ENCODE results near the gene PIGL.

Gene PIGL

DNA sequence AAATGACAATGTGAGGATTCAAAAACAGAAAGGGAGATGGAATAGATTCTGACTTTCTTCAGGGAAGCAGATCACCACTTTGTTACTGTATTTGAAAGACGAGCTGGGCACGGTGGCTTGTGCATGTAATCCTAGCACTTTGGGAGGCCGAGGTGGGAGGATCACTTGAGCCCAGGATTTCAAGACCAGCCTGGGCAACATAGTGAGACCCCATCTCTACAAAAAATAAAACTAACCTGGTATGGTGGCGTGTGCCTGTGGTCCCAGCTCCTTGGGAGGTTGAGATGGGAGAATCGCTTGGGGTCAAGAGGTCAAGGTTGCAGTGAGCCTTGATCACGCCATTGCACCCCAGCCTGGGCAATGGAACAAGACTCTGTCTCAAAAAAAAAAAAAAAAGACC is 34.0 kb downstream of the PIGL start:
- no peak overlapping the region for H3K4me3 ChIP-seq (ENCODE audit: low read depth, low read length)
- DNase-seq (ENCODE audit: low read depth), result no peak
- TF ChIP-seq, protein P1, sequence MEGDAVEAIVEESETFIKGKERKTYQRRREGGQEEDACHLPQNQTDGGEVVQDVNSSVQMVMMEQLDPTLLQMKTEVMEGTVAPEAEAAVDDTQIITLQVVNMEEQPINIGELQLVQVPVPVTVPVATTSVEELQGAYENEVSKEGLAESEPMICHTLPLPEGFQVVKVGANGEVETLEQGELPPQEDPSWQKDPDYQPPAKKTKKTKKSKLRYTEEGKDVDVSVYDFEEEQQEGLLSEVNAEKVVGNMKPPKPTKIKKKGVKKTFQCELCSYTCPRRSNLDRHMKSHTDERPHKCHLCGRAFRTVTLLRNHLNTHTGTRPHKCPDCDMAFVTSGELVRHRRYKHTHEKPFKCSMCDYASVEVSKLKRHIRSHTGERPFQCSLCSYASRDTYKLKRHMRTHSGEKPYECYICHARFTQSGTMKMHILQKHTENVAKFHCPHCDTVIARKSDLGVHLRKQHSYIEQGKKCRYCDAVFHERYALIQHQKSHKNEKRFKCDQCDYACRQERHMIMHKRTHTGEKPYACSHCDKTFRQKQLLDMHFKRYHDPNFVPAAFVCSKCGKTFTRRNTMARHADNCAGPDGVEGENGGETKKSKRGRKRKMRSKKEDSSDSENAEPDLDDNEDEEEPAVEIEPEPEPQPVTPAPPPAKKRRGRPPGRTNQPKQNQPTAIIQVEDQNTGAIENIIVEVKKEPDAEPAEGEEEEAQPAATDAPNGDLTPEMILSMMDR (IDR thresholded peaks at IDR 0.05; ENCODE audit: insufficient read depth, low read depth, low read length, missing control alignments), result no peak

DNA sequence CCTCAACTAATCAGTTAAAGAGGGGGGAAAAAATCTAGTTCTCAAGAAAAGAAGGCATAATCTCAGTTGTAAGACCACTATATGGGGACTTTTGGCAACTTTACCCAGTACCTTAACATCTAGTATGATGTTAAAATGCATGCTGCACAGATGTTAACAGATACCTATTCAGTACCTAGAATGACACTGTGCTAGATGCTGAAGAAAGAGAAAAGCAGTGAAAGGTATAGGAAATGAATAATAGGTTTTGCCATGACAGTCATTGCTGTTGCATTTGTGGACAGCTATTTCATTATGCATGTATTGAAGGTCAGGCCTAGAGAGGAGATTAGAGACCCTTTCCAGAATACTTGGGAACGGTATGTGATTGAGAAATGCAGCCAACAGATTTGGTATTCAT is 34.5 kb downstream of the PIGL start:
- no peak for DNase-seq (ENCODE audit: low read depth)
- TF ChIP-seq, protein P1 (IDR thresholded peaks at IDR 0.05; ENCODE audit: insufficient read depth, low read depth, low read length, missing control alignments), result no peak
- no peak overlapping the region for H3K4me3 ChIP-seq (ENCODE audit: low read depth, low read length)

DNA sequence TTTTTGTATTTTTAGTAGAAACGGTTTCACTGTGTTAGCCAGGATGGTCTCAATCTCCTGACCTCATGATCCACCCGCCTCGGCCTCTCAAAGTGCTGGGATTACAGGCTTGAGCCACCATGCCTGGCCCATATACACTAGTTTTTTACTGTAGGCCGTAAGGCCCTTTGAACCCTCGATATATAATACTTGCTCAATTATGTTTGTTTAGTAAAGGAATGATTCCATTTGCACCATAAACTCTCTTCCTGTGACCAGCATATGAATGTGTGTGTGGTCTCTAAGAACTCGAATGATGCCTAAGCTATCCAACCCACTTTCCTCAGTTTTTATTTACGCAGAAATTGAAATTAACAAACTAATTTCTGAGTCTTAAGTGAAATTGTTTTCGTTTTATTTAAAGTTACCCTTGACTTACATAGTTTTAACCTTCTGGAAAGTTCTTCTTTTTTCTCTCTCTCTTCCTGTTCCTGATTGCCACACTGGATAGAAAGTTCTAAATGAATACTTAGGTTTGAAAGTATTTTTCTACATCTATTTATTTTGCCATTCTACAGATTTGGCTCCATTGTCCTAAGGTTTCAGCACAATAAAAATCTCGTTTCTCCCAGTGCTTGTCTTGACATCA is 37.9 kb downstream of the PIGL start:
- H3K4me3 ChIP-seq (ENCODE audit: low read depth, low read length), result no peak overlapping the region
- TF ChIP-seq, protein P1 (IDR thresholded peaks at IDR 0.05; ENCODE audit: insufficient read depth, low read depth, low read length, missing control alignments), result no peak
- DNase-seq (ENCODE audit: low read depth), result no peak

DNA sequence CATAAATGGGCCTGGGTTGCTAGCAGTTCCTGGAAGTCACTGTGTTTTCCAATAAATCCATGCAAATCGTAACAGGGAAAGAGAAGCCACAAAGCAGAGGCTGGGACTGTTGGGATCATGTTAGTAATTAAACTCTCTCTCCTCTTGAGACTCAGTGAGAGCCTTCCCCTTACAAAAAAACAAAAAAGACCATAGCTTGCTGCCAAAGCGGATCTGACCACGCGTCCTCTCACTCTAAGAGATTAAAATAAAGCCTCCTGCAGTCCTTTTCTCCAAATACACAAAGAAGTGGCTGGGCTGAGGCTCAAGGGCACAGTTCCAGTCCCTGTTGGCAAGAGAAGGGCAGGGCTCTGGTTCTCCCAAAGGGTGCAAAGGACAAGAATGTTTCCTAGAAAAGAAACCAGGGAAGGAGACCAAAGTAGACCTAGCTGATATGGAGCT is 38.5 kb downstream of the PIGL start:
- H3K4me3 ChIP-seq (ENCODE audit: low read depth, low read length), result no peak overlapping the region
- no peak for DNase-seq (ENCODE audit: low read depth)
- TF ChIP-seq, protein P1 (IDR thresholded peaks at IDR 0.05; ENCODE audit: insufficient read depth, low read depth, low read length, missing control alignments), result no peak

DNA sequence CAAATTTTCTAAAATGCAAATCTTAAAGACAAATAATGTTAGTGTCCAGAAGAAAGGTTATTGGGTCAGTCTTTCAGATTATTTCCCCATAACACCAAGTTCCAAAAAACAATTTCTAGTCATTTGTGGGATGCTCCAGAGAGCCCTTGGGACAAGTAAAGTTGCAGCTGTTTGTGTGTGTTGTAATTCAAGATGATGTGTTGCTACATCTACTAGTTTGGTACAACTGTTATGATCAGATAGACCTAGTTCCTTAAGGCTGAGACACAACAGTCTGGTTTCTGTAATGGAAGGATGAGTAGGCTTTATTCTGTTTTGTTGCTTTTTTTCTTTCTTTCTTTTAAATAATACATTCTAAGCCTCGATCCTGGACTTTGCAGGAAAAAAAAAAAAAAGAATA is 41.9 kb downstream of the PIGL start:
- no peak overlapping the region for H3K4me3 ChIP-seq (ENCODE audit: low read depth, low read length)
- DNase-seq (ENCODE audit: low read depth), result no peak
- TF ChIP-seq, protein P1 (IDR thresholded peaks at IDR 0.05; ENCODE audit: insufficient read depth, low read depth, low read length, missing control alignments), result no peak

DNA sequence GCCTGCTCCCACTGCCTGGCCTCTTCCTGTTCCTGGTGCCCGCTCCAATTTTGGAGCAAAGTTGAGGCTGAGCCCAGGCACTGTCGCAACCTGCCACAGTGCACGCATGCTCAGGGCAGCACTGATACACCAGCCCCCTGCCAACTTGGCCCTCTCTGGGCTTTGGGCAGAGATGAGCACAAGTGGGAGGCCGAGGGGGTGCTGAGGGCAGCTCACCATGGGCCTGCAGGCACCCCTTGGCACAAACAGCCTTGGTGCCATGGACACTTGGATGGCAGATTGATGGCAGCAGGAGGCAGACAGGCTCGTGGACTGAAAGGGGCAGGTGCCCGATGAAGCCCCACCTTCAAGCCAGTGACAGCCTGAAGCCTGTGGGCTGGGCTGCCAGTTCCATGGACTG is 42.9 kb downstream of the PIGL start:
- TF ChIP-seq, protein P1 (IDR thresholded peaks at IDR 0.05; ENCODE audit: insufficient read depth, low read depth, low read length, missing control alignments), result no peak
- no peak for DNase-seq (ENCODE audit: low read depth)
- no peak overlapping the region for H3K4me3 ChIP-seq (ENCODE audit: low read depth, low read length)

DNA sequence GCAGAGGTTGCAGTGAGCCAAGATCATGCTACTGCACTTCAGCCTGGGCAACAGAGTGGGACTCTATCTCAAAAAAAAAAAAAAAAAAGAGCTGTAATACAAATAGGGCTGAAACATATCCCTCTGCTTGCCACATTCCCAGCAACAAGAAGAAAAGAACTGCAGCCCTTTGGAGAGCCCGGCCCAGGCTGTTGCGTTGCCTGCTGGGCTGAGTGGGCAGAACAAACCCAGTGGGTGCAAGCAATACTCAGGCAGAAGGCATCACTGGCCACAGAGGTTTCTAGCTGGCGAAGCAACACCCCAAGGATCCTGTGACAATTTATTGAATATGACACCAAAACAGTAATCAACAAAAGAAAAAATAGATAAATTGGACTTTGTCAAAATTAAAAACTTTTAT is 44.0 kb downstream of the PIGL start:
- TF ChIP-seq, protein P1 (IDR thresholded peaks at IDR 0.05; ENCODE audit: insufficient read depth, low read depth, low read length, missing control alignments), result no peak
- no peak for DNase-seq (ENCODE audit: low read depth)
- no peak overlapping the region for H3K4me3 ChIP-seq (ENCODE audit: low read depth, low read length)

Data from GM12865 (cell line).